HepG2 (cell line): ENCODE results near the gene NR1H3. TPM values are rescaled to one million over a fixed set of nuclear protein-coding genes. Genes with fewer than 3 reads are reported as not detected.
A peak's percentile ranks its signal among the peaks of the same experiment; 100 is the strongest.

Experiments
- ATF1 ChIP-seq: IDR thresholded peaks from 2 replicates; pipeline ENCODE4 v1.6.1; 2016; ENCODE audit warnings: mild to moderate bottlenecking, control low read depth
- CBX5 ChIP-seq: sonication (generic); formaldehyde crosslinking; IDR thresholded peaks from 2 replicates; pipeline ENCODE4 v1.4.0; 2020; ENCODE audit warnings: missing genetic modification reagents, borderline replicate concordance
- CCAR2 ChIP-seq: fragments of 200-400 bp; formaldehyde crosslinking; optimal IDR thresholded peaks from 2 replicates; pipeline ENCODE3; 2018; ENCODE audit warnings: low read depth, mild to moderate bottlenecking, low read length, moderate library complexity
- HDAC2 ChIP-seq: sonication (generic); formaldehyde crosslinking; IDR thresholded peaks from 2 replicates; pipeline ENCODE4 v1.4.0; 2020; ENCODE audit warnings: missing genetic modification reagents
- ISX ChIP-seq: sonication (generic); formaldehyde crosslinking; conservative IDR thresholded peaks from 2 replicates; pipeline ENCODE4 v1.5.0; 2020; ENCODE audit warnings: missing genetic modification reagents
- KLF15 ChIP-seq: sonication (generic); formaldehyde crosslinking; IDR thresholded peaks from 2 replicates; pipeline ENCODE4 v1.8.1; 2023; ENCODE audit warnings: borderline replicate concordance, mild to moderate bottlenecking, inconsistent platforms, missing genetic modification reagents, mixed read lengths
- MED1 ChIP-seq: sonication (generic); formaldehyde crosslinking; IDR thresholded peaks from 2 replicates; pipeline ENCODE4 v1.4.0; 2020; ENCODE audit warnings: missing genetic modification reagents
- MIXL1 ChIP-seq: IDR thresholded peaks from 2 replicates; pipeline ENCODE4 v1.6.1; 2016
- NCOR1 ChIP-seq: fragments of 200-600 bp; sonication (generic); IDR thresholded peaks from 2 replicates; pipeline ENCODE4 v1.7.0; 2017; ENCODE audit warnings: antibody characterized with exemption, low read length, borderline replicate concordance
- NKX3-1 ChIP-seq: sonication (generic); formaldehyde crosslinking; IDR thresholded peaks from 2 replicates; pipeline ENCODE4 v1.5.0; 2020; ENCODE audit warnings: missing genetic modification reagents
- ONECUT2 ChIP-seq: sonication (generic); formaldehyde crosslinking; IDR thresholded peaks from 2 replicates; pipeline ENCODE4 v1.4.0; 2020; ENCODE audit warnings: missing genetic modification reagents
- SNAI1 ChIP-seq: sonication (generic); formaldehyde crosslinking; IDR thresholded peaks from 2 replicates; pipeline ENCODE4 v1.5.0; 2020; ENCODE audit warnings: mild to moderate bottlenecking, missing genetic modification reagents, borderline replicate concordance
- SP1 ChIP-seq, 2 experiments: fragments of 450-650 bp in 1 of 2; sonication (generic) in 1 of 2; formaldehyde crosslinking in 1 of 2; IDR thresholded peaks; 2 replicates each; pipeline versions ENCODE4 v1.4.0 to v1.6.1; 2016 to 2020; ENCODE audit warnings: missing genetic modification reagents in 1 of 2
- ZBTB7B ChIP-seq: sonication (generic); formaldehyde crosslinking; IDR thresholded peaks from 2 replicates; pipeline ENCODE4 v1.4.0; 2020; ENCODE audit warnings: missing genetic modification reagents
- ZIK1 ChIP-seq: sonication (generic); formaldehyde crosslinking; IDR thresholded peaks from 2 replicates; pipeline ENCODE4 v1.5.0; 2020; ENCODE audit warnings: mild to moderate bottlenecking, low read depth, missing genetic modification reagents, borderline replicate concordance
- ZNF225 ChIP-seq: sonication (generic); formaldehyde crosslinking; IDR thresholded peaks from 2 replicates; pipeline ENCODE4 v1.4.0; 2020; ENCODE audit warnings: mild to moderate bottlenecking, missing genetic modification reagents
- ZNF382 ChIP-seq: sonication (generic); formaldehyde crosslinking; IDR thresholded peaks from 2 replicates; pipeline ENCODE4 v1.5.0; 2020; ENCODE audit warnings: missing genetic modification reagents, mild to moderate bottlenecking, borderline replicate concordance
- ZNF552 ChIP-seq: sonication (generic); formaldehyde crosslinking; IDR thresholded peaks from 2 replicates; pipeline ENCODE4 v1.9.0; 2022; ENCODE audit warnings: missing genetic modification reagents, mild to moderate bottlenecking, borderline replicate concordance
- ZNF678 ChIP-seq: sonication (generic); formaldehyde crosslinking; IDR thresholded peaks from 2 replicates; pipeline ENCODE4 v1.4.0; 2020; ENCODE audit warnings: mild to moderate bottlenecking, missing genetic modification reagents
- ZNF766 ChIP-seq: sonication (generic); formaldehyde crosslinking; IDR thresholded peaks from 2 replicates; pipeline ENCODE4 v1.5.0; 2020; ENCODE audit warnings: missing genetic modification reagents, borderline replicate concordance
- polyA plus RNA-seq, 8 experiments: library from polyadenylated mRNA; depleted of rRNA in 3 of 8; stranded (reverse) in 7 of 8; unstranded in 1 of 8; fragments of >200 nt; fragmentation: Illumina TruSeq in 4 of 8; extraction: Trizol in 4 of 8; gene quantifications; 2 replicates each; pipeline versions ENCODE4 v1.2.1 to v1.2.3, GENCODE V29; 2011 to 2016; ENCODE audit warnings: low read depth in 4 of 8, missing spikeins in 1 of 8, mixed read lengths in 1 of 8; ENCODE audit not compliant: insufficient read depth in 1 of 8
- total RNA-seq, 5 experiments: library from RNA; depleted of rRNA; stranded (reverse); fragments of >200 nt; fragmentation: Illumina TruSeq; extraction: Trizol; gene quantifications; 2 replicates each; pipeline ENCODE4 v1.2.3, GENCODE V29; 2016; ENCODE audit warnings: low read depth in 1 of 5
- TF ChIP-seq, protein P1 (sequence below): sonication (generic); formaldehyde crosslinking; IDR thresholded peaks from 2 replicates; pipeline ENCODE4 v1.8.1; 2023; ENCODE audit warnings: mild to moderate bottlenecking, missing genetic modification reagents
- TF ChIP-seq, protein P2 (sequence below): IDR thresholded peaks from 2 replicates; pipeline ENCODE4 v1.6.1; 2016
- TF ChIP-seq, protein P3 (sequence below): sonication (generic); formaldehyde crosslinking; IDR thresholded peaks from 2 replicates; pipeline ENCODE4 v1.5.0; 2020; ENCODE audit warnings: missing genetic modification reagents
- TF ChIP-seq, protein P4 (sequence below), 2 experiments: fragments of 450-650 bp in 1 of 2; sonication (generic) in 1 of 2; formaldehyde crosslinking; IDR thresholded peaks; 2 replicates each; pipeline versions ENCODE4 v1.5.0 to v1.8.0; 2020 to 2022; ENCODE audit warnings: mild to moderate bottlenecking in 1 of 2, missing genetic modification reagents in 1 of 2
- TF ChIP-seq, protein P5 (sequence below): sonication (generic); formaldehyde crosslinking; conservative IDR thresholded peaks from 2 replicates; pipeline ENCODE4 v1.4.0; 2020; ENCODE audit warnings: missing genetic modification reagents

The NR1H3 gene
- total and polyA plus RNA-seq, 2 of the 13 experiments (the other 11 are each of a cell fraction or from before 2014, with no cell fraction given), result 41.8 to 102 TPM

DNA sequence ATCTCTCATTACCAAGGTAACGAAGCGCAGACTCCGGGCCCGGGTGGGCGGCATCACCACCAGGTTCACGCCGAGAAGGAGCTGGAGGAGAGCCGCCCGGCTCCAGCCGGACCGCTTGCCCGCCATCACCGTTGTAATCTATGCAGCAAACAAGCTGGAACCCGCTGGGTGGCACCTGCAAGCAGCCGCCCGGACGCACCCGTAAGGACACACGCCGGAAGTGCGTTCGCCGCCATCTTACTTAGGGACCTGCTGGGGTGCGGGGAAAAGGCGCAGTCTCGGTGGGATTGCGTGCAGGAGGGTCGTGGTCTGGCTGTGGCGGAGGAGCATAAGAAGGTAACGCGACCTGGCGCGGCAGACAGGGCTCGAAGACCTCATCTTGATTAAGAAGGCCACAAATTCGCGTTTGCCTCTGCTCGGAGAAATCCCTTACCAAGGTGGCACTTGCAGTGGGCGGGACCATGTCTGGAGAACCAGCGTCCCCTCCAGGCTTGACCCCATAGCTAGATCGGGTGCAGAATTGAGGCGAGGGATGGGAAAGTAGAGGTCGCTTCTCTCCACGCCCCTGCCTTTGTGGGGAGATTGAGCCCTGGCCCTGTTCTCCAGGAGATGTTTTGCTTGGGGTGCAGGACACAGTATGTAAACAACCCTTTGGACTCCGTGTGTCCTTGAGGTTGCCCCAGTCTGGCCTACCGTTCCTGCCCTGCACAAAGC lies 9.0 kb upstream of the NR1H3 start, which contains the start of gene ACP2 (continued):
- peak; percentile 91 for TF ChIP-seq ZBTB7B (CRISPR knock-in tag)
- TF ChIP-seq, protein P1, sequence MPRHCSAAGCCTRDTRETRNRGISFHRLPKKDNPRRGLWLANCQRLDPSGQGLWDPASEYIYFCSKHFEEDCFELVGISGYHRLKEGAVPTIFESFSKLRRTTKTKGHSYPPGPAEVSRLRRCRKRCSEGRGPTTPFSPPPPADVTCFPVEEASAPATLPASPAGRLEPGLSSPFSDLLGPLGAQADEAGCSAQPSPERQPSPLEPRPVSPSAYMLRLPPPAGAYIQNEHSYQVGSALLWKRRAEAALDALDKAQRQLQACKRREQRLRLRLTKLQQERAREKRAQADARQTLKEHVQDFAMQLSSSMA (CRISPR knock-in tag), result peak; percentile 95
- TF ChIP-seq ISX (CRISPR knock-in tag), result 0 out of 2 replicates have a peak, but pooled peaks have one; percentile 41
- TF ChIP-seq ZNF766 (CRISPR knock-in tag), result peak; percentile 48; the same call in 1 of the 2 replicates
- TF ChIP-seq SP1 (IDR thresholded peaks at IDR 0.05), result no peak; the same call in 1 of the 2 replicates
- peak; percentile 94 for TF ChIP-seq SP1 (CRISPR knock-in tag; IDR thresholded peaks at IDR 0.05)
- TF ChIP-seq SNAI1, result peak; percentile 92; the same call in 1 of the 2 replicates
- peak; percentile 28; the same call in 1 of the 2 replicates for TF ChIP-seq ZIK1 (CRISPR knock-in tag)
- peak; percentile 74; the same call in 1 of the 2 replicates for TF ChIP-seq NCOR1
- TF ChIP-seq KLF15 (CRISPR knock-in tag), result no peak
- TF ChIP-seq ZNF678 (CRISPR knock-in tag), result peak; percentile 92
- TF ChIP-seq HDAC2 (CRISPR knock-in tag), result peak; percentile 85
- TF ChIP-seq, protein P2, sequence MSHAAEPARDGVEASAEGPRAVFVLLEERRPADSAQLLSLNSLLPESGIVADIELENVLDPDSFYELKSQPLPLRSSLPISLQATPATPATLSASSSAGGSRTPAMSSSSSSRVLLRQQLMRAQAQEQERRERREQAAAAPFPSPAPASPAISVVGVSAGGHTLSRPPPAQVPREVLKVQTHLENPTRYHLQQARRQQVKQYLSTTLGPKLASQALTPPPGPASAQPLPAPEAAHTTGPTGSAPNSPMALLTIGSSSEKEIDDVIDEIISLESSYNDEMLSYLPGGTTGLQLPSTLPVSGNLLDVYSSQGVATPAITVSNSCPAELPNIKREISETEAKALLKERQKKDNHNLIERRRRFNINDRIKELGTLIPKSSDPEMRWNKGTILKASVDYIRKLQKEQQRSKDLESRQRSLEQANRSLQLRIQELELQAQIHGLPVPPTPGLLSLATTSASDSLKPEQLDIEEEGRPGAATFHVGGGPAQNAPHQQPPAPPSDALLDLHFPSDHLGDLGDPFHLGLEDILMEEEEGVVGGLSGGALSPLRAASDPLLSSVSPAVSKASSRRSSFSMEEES (CRISPR knock-in tag), result peak; percentile 66; the same call in 1 of the 2 replicates
- peak; percentile 68; the same call in 1 of the 2 replicates for TF ChIP-seq ZNF552 (CRISPR knock-in tag)
- TF ChIP-seq ZNF382, result no peak
- TF ChIP-seq, protein P3, sequence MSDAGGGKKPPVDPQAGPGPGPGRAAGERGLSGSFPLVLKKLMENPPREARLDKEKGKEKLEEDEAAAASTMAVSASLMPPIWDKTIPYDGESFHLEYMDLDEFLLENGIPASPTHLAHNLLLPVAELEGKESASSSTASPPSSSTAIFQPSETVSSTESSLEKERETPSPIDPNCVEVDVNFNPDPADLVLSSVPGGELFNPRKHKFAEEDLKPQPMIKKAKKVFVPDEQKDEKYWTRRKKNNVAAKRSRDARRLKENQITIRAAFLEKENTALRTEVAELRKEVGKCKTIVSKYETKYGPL (CRISPR knock-in tag), result no peak
- TF ChIP-seq, protein P4, sequence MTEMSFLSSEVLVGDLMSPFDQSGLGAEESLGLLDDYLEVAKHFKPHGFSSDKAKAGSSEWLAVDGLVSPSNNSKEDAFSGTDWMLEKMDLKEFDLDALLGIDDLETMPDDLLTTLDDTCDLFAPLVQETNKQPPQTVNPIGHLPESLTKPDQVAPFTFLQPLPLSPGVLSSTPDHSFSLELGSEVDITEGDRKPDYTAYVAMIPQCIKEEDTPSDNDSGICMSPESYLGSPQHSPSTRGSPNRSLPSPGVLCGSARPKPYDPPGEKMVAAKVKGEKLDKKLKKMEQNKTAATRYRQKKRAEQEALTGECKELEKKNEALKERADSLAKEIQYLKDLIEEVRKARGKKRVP (CRISPR knock-in tag; IDR thresholded peaks at IDR 0.05), result peak in 1 of 2 experiments; percentile 53; a peak in 1 of 4 replicates
- TF ChIP-seq NKX3-1 (CRISPR knock-in tag), result peak; percentile 70
- TF ChIP-seq MED1 (CRISPR knock-in tag), result peak; percentile 88
- no peak; the same call in 1 of the 2 replicates for TF ChIP-seq ONECUT2
- TF ChIP-seq CBX5 (CRISPR knock-in tag), result peak; percentile 98
- TF ChIP-seq, protein P5, sequence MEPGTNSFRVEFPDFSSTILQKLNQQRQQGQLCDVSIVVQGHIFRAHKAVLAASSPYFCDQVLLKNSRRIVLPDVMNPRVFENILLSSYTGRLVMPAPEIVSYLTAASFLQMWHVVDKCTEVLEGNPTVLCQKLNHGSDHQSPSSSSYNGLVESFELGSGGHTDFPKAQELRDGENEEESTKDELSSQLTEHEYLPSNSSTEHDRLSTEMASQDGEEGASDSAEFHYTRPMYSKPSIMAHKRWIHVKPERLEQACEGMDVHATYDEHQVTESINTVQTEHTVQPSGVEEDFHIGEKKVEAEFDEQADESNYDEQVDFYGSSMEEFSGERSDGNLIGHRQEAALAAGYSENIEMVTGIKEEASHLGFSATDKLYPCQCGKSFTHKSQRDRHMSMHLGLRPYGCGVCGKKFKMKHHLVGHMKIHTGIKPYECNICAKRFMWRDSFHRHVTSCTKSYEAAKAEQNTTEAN (CRISPR knock-in tag), result peak; percentile 62
- TF ChIP-seq MIXL1, result peak; percentile 86
- TF ChIP-seq ATF1 (CRISPR knock-in tag), result no peak
- peak; percentile 47 for TF ChIP-seq CCAR2
- peak; percentile 88; the same call in 1 of the 2 replicates for TF ChIP-seq ZNF225 (CRISPR knock-in tag)
